Measurements from ENCODE around the gene TRIM9.

The TRIM9 gene

GRCh38 chr14:50932592-50933495 lies 162.1 kb downstream of the TRIM9 start:
- Mint-ChIP-seq H3K4me1 (no peaks in the 10 kb centered on the region), H3K9me3 (no peaks in the 10 kb centered on the region), H3K4me3 (no peak overlapping the region), H3K27ac (no peak overlapping the region), H3K36me3 (no peaks in the 10 kb centered on the region)
- DNase-seq (ENCODE audit: low spot score in 2 of 2) (no peak), ATAC-seq (no peak)

- Mint-ChIP-seq H3K9me3 (no peaks in the 10 kb centered on the region), H3K4me1 (no peaks in the 10 kb centered on the region), H3K36me3 (no peaks in the 10 kb centered on the region), H3K27ac (no peak overlapping the region), H3K4me3 (no peak overlapping the region)
- DNase-seq (ENCODE audit: low spot score in 2 of 2), result no peak
- ATAC-seq, result no peak
Observed at GRCh38 chr14:50932156-50932555, 162.7 kb downstream of the TRIM9 start.

GRCh38 chr14:50931559-50931958 lies 163.3 kb downstream of the TRIM9 start:
- Mint-ChIP-seq H3K9me3 (no peaks in the 10 kb centered on the region), H3K4me3 (no peak overlapping the region), H3K4me1 (no peaks in the 10 kb centered on the region), H3K27ac (no peak overlapping the region), H3K36me3 (no peaks in the 10 kb centered on the region)
- DNase-seq (ENCODE audit: low spot score in 2 of 2) (no peak), ATAC-seq (no peak)

GRCh38 chr14:50929506-50929905 lies 165.4 kb downstream of the TRIM9 start:
- H3K9me3 Mint-ChIP-seq, result no peaks in the 10 kb centered on the region
- H3K4me1 Mint-ChIP-seq, result no peaks in the 10 kb centered on the region
- no peak for ATAC-seq
- H3K27ac Mint-ChIP-seq, result no peak overlapping the region
- no peak for DNase-seq (ENCODE audit: low spot score in 2 of 2)
- no peak overlapping the region for H3K4me3 Mint-ChIP-seq
- H3K36me3 Mint-ChIP-seq, result no peaks in the 10 kb centered on the region

- Mint-ChIP-seq H3K27ac (no peak overlapping the region), H3K4me3 (no peak overlapping the region), H3K36me3 (no peaks in the 10 kb centered on the region), H3K9me3 (no peaks in the 10 kb centered on the region), H3K4me1 (no peaks in the 10 kb centered on the region)
- ATAC-seq, result no peak
- no peak for DNase-seq (ENCODE audit: low spot score in 2 of 2)
Observed at GRCh38 chr14:50928002-50928635, 166.8 kb downstream of the TRIM9 start.

DNA sequence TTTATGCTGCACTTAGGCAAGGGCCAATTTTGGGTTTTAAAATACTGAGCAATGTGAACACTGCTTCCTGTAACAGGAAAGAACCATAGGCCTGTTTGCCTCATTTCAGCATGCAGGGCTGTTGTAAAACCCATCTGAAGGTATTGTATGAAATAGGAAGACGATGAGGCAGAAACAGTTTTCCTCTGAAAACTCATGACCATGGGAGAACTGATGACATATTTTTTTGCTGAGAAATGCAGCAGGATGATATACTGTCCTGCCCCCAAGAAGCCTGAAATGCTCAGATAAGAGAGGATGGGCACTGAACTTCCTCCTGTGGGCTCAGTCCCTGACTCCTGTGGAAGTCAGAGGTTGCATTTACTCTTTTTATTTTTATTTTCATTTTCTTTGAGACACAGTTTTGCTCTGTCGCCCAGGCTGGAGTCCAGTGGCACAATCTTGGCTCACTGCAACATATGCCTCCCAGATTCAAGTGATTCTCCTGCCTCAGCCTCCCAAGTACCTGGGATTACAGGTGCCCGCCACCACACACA lies 168.0 kb downstream of the TRIM9 start:
- no peaks in the 10 kb centered on the region for H3K9me3 Mint-ChIP-seq
- ATAC-seq (no peak), DNase-seq (ENCODE audit: low spot score in 2 of 2) (no peak)
- no peak overlapping the region for H3K4me3 Mint-ChIP-seq
- H3K4me1 Mint-ChIP-seq, result no peaks in the 10 kb centered on the region
- H3K27ac Mint-ChIP-seq, result no peak overlapping the region
- H3K36me3 Mint-ChIP-seq, result no peaks in the 10 kb centered on the region
